HG03097 (cell line): ENCODE data around the gene TCEAL8.
"Not testable (repeated sequence)": the region's sequence is repeated elsewhere in the genome, so short reads cannot be mapped to it uniquely, and the experiment has no call there.

Experiments used
- ATAC-seq: cut with Tn5 transposase; IDR thresholded peaks from one replicate; pipeline ENCODE4 v1.9.1; 2021; ENCODE audit not compliant: unreplicated experiment, low FRiP score

The TCEAL8 gene

DNA sequence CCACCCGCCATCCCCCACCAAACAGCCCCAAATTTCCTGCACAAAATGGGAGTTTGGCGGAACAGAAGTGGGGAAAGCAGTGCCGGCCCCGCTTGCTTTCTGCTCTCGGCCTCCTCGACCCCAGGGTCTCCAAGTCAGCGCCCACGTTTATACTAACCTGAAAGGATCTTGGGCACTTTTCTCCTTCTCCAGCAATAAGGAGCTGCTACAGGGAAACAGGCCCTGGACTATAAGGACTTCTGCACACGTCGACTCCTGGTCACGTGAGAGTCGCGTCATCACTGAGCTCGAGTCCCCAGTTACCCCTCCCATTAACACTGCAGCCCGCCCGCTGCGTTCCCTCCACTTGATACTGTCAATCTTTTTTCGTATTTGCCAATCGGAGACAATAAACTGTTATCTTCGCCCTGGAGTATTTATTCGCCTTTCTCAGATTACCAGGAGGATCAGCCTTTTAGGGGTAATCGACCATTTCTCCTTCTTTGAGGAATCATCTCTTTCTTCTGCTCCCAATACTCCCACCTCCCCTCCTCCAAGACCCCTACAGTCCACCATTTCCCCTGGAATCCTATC lies at the start of gene TCEAL8:
Gene TCEAL8 (minus strand): TSS at position 235 of the 573 bp plus-strand sequence. CDS start 1,176 bp downstream, outside the sequence.
- ATAC-seq = peak; percentile 92

DNA sequence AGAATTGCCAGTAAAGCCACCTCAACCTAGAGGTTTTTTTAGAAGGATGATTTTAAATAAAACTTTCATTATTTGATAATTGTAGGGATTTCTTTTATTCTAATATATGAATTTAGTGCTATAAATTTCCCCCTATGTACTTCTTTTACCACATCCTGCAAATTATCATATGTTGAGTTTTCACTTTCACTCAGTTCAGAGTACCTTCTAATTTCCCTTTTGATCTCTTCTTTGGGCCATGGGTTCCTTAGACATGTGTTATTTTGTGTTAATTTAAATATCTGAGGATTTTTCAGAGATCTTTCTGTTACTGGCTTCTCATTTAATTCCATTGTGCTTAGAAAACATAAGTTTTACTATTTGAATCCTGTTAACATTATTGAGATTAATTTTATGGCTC lies 49.8 kb upstream of the TCEAL8 start:
- no peak for ATAC-seq

DNA sequence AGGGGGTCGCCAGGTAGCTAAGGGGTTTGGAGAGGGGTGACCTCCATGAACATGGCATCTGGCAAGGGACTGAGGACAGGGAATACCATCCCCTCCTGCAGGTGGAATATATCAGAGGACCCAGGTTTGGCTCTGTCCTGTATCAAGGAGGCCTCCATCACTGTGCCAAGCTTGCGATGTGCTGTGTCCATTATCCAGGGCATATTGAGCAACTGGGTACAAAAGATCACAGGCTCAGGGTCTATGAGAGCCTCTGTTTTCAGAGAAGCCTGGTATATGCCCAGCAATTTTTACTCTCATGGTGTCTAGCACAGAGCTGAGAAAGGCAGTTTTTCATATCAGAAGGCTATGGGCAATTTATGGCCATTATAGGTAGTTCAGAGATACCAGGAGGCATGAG lies 38.2 kb upstream of the TCEAL8 start:
- ATAC-seq = no peak

DNA sequence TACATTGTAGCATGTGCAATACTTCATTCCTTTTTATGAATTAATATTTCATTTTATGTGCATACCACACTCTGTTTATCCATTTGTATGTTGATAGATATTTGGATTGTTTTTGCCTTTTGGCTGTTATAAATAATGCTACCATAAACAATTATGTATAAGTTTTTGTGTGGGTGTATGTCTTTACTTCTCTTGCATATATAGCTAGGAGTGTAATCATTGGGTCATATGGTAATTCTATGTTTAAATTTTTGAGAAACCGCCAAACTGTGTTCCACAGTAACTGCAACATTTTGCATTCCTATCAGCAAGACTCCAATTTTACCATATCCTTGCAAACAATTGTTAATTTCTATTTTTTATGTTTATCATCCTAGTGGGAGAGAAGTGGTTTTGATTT lies 24.7 kb upstream of the TCEAL8 start:
- ATAC-seq = no peak

DNA sequence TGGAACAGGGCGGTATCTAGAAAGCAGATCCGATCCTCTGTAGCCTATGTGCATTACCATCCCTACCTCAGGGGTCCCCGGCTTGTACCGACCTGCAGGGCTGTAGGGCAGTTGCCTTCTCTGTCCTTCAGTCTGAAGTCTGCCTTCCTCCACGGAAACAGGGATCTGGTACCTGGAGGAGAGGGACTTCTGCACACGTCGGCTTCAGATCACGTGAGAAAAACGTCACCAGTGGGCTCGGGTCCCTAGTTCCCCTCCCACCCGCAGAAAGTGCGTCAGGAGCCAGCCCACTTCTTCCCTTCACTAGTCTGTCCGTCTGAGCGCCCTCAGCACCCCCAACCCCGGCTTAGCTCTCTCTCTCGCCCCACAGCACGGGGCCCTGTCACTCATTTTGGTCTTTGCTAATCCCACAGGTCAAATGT lies 21.6 kb upstream of the TCEAL8 start, which contains the start of gene TCEAL5:
Gene TCEAL5 (minus strand): TSS at position 170 of the 422 bp plus-strand sequence. CDS start 2,187 bp downstream, outside the sequence.
- no peak for ATAC-seq

DNA sequence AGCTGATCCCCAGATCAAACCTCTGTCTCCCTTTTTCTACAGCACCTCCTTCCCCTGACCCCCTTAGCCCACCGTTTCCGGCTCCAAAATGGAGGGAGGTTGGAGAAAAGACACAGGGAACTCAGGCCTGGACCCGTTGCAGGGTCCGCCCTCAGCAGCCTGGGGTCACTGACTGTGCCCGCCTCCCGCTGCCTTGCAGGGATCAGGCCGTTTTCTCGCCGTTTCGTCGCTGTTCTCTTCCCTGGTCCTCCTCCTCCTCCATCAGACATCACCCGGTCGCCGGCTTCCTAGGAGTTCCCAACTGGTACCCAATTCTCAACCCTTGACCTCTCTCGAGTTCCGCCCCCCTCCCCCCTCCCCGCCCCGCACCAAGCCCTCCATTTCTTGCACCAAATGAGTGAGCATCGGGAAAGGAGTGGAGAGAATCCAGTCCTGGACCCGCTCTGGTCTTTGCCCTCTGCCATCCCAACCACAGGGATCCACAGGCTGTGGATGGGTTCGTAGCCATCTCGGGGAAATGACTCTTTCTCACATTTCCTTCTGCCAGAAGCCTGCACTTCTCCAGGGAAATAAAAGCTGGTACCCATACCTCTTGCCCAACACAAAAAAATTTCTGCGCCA lies 21.1 kb upstream of the TCEAL8 start:
- ATAC-seq = no peak

DNA sequence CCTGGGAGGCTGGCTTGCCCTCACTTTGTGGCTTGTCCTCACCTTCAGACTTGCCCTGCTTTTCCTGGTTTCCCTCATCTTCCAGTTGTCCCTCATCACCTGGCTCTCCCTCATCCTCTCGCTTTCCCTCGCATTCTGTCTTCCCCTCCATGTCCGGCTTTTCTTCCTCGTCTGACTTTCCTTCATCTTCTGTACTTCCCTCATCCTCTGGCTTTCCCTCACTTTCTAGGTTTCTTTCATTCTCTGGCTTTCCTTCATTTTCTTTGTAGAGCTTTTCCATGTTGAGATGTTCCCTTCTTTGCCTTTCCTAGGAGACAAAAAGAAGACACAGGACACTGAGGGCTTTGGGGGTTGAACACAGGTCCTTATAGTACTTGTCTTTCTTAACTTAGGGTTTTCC lies 19.3 kb upstream of the TCEAL8 start:
- ATAC-seq = no peak

DNA sequence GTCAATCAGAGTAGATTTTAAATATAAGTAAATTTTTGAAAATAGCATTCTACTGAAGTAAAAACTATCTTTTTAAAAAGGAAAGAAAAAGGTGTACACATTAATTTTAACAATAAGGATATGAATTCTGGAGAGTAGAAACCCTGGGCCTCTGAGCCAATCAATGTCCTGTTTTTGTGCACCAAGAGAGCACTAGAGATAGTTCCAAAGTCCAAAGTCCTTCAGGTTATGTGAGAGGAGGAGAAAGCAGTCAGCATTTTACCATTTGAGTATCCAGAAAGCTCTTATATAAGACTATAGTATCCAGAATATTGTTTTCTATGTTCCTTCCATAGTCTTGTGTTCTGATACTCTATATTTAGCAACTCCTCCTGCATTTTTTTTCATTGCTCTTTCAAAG lies 3.3 kb upstream of the TCEAL8 start:
- ATAC-seq = no peak

DNA sequence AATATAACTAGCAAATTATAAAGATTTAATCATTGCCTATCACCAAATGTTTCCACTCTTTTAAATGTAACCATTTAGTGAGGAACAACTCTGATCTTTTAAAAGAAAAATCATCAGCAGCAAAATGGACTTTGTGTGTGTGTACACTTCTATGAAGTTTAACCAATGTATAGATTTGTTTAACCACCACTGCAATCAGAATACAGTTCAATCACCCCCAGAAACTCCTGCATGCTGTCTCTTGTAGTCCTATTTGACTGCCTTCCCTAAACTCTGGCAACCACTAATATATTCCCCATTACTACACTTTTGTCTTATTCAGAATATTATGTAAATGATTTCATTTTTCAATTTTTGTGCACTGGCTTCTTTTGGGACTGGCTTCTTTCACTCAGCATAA lies 1.7 kb upstream of the TCEAL8 start:
- no peak for ATAC-seq

GRCh38 chrX:103254171-103254824 lies 657 bp downstream of the TCEAL8 start:
- peak; percentile 63 for ATAC-seq

- no peak for ATAC-seq
Observed at GRCh38 chrX:103253608-103254007, 1.3 kb downstream of the TCEAL8 start.

GRCh38 chrX:103250977-103251376 lies 4.0 kb downstream of the TCEAL8 start:
- no peak for ATAC-seq

DNA sequence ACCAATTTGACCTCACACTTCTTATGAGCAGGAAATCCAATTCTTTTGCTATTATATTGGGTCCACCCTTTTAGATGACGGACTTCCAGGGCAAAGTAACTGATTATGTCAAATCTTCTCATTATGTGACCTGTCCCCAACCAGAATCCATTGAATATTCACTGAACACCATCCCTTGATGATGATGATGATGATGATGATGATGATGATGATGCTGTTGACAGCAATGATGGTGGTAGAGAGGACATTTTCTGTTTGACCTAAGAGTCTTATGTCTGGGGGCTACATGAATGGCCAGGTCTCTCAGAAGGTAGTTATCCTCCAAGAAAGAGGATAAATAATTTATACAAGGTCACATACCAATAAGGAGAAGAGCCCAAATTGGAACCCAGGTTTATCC lies 5.2 kb downstream of the TCEAL8 start:
- no peak for ATAC-seq

GRCh38 chrX:103248553-103248952 lies 6.4 kb downstream of the TCEAL8 start:
- ATAC-seq = no peak

- no peak for ATAC-seq
Observed at GRCh38 chrX:103240155-103240554, 14.8 kb downstream of the TCEAL8 start.

- ATAC-seq = no peak
Observed at GRCh38 chrX:103236296-103236695, 18.7 kb downstream of the TCEAL8 start.

DNA sequence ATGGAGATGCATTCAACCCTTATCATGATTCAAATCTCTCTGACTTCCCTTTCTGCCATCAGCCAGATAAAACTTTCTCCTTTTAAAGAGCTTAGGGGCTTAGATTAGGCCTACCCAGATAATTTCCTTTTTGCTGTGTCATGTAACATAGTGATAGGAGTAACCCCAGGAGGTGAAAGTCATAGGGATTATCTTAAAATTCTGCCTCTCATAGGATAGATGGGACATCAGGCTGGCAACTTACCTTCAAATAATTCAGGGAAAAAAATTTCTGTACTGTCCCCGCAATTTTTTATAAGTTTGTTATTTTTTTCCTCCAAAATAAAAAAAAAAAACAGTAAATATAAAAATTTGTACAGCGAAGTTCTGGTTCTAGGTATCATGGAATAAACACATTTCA lies 19.3 kb downstream of the TCEAL8 start:
- ATAC-seq = not testable (repeated sequence)

- ATAC-seq = no peak
Observed at GRCh38 chrX:103234869-103235268, 20.1 kb downstream of the TCEAL8 start.

GRCh38 chrX:103233263-103233662 lies 21.7 kb downstream of the TCEAL8 start:
- ATAC-seq = no peak

- not testable (repeated sequence) for ATAC-seq
Observed at GRCh38 chrX:103225918-103226317, 29.0 kb downstream of the TCEAL8 start.

DNA sequence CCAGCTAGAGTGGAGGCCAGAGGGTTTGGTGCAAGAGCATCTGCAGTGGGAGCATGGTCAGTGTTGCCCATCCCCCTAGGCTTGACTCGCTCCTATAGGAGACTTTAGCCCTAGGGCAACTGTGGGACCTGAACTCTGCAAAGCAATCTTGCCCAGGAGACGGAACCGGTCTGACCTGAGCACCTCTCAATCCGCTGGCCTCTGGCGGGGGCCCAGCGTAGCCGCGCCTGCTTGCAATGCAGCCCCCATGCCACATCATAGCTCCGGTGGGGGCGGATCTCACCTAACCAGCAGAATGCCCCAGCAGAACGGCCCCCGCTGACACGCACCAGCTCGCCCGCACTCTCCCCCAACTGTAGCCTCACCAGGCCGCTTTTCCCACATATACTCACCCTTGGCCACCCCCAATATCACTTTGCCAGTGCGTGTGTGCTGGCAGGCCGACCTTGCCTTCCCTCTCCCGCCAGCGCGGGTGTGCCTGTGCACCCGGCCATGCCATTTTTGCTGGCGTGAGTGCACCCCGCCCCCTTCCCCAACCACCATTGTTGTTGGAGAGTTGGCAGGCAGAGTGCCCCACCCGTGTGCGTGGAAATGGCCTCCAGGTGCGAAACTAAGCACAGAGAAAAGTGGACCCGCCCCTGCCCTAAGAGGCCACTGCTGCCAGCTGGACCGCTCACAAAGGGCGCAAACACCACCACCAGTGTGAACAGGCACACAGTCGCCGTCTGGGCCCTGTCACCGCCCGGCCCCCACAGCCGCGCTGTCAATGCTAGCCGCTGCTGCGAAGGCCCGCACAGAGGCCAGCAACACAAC lies 34.2 kb downstream of the TCEAL8 start:
- no peak for ATAC-seq
